Testis (tissue), 3 donors: ENCODE measurements around the gene SH3PXD2B. TPM values are rescaled to one million over a fixed set of nuclear protein-coding genes. Genes with fewer than 3 reads are reported as not detected.

Experiments
- DNase-seq: peaks from one replicate; pipeline ENCODE4 v3.0.0-alpha.2; 2019
- H3K27ac ChIP-seq, 2 donors: fragments of 200-600 bp; sonication (generic); one replicate each; pipeline ENCODE4 v1.5.1; 2019
- H3K27me3 ChIP-seq: fragments of 200-600 bp; sonication (generic); one replicate; pipeline ENCODE4 v1.5.1; 2019
- H3K36me3 ChIP-seq: fragments of 200-600 bp; sonication (generic); one replicate; pipeline ENCODE4 v1.5.1; 2017; ENCODE audit warnings: low read depth; ENCODE audit errors: missing control alignments
- H3K4me1 ChIP-seq: fragments of 200-600 bp; sonication (generic); one replicate; pipeline ENCODE4 v1.5.1; 2019
- H3K4me3 ChIP-seq, 2 donors: fragments of 200-600 bp; sonication (generic); one replicate each; pipeline ENCODE4 v1.5.1; 2017 to 2019
- H3K9me3 ChIP-seq: fragments of 200-600 bp; sonication (generic); one replicate; pipeline ENCODE4 v1.5.1; 2017
- CTCF ChIP-seq, 3 experiments: fragments of 450-650 bp in 2 of 3; fragments of 200-600 bp in 1 of 3; sonication (generic) in 1 of 3; IDR thresholded peaks; one replicate each; pipeline ENCODE4 v1.5.1; 2016 to 2019; ENCODE audit warnings: antibody characterized with exemption in 3 of 3, mild to moderate bottlenecking in 2 of 3, moderate library complexity in 1 of 3
- POLR2A ChIP-seq: fragments of 450-650 bp; IDR thresholded peaks from one replicate; pipeline ENCODE4 v1.6.1; 2017; ENCODE audit warnings: antibody characterized with exemption, mild to moderate bottlenecking, moderate library complexity
- WGBS, 2 donors: methylation state at CpG; one replicate each; pipeline ENCODE4 v1.1.5; 2018; 5-methylcytosine and 5-hydroxymethylcytosine counted together
- intact Hi-C: fragments of 100-400 bp; cut with DNase I; formaldehyde crosslinking; loops from one replicate; pipeline ENCODE4 v1.15.1; 2023; ENCODE audit warnings: low total_unique reads
- polyA plus RNA-seq: library from polyadenylated mRNA; stranded (reverse); fragments of 350-450 nt; fragmentation: Illumina TruSeq; extraction: RNeasy Lipid Tissue Mini Kit (QIAGEN cat#74804); gene quantifications from one replicate; pipeline ENCODE4 v1.2.3, GENCODE V29; 2014; ENCODE audit warnings: low read depth, low replicate concordance; ENCODE audit not compliant: insufficient read depth
- total RNA-seq, 2 donors: library from RNA; depleted of rRNA; stranded (reverse); fragments of >200 nt; gene quantifications; one replicate each; pipeline ENCODE4 v1.2.3, GENCODE V29; 2016

The SH3PXD2B gene
- total and polyA plus RNA-seq, 3 donors from 2014 or later: 18.3 to 29.4 (median 20.2) TPM

GRCh38 chr5:172364773-172365172 lies 89.6 kb downstream of the SH3PXD2B start:
- no peaks in the 10 kb centered on the region for H3K4me1 ChIP-seq
- no peaks in the 10 kb centered on the region for H3K9me3 ChIP-seq
- TF ChIP-seq POLR2A (no peak), CTCF (IDR thresholded peaks at IDR 0.05) (no peak)
- no peaks in the 10 kb centered on the region for H3K36me3 ChIP-seq
- no peaks in the 10 kb centered on the region for H3K27me3 ChIP-seq
- intact Hi-C loops: no loop called here
- 93% methylated on average over 2 of the region's 2 CpGs for WGBS, 2 donors
- H3K4me3 ChIP-seq: no peak overlapping the region
- H3K27ac ChIP-seq: no peak overlapping the region
- no peak for DNase-seq

GRCh38 chr5:172362755-172363154 lies 91.6 kb downstream of the SH3PXD2B start:
- 85 to 100% methylated on average over 3 to 4 of the region's 4 CpGs for WGBS, 2 donors
- H3K27me3 ChIP-seq: no peaks in the 10 kb centered on the region
- no peaks in the 10 kb centered on the region for H3K4me1 ChIP-seq
- no peak for DNase-seq
- no peaks in the 10 kb centered on the region for H3K9me3 ChIP-seq
- intact Hi-C loops: no loop called here
- TF ChIP-seq POLR2A (no peak), CTCF (IDR thresholded peaks at IDR 0.05) (no peak)
- no peaks in the 10 kb centered on the region for H3K36me3 ChIP-seq
- no peak overlapping the region for H3K4me3 ChIP-seq
- H3K27ac ChIP-seq: no peak overlapping the region

- no peaks in the 10 kb centered on the region for H3K9me3 ChIP-seq
- H3K36me3 ChIP-seq: no peaks in the 10 kb centered on the region
- DNase-seq: no peak
- no peaks in the 10 kb centered on the region for H3K27me3 ChIP-seq
- TF ChIP-seq POLR2A (no peak), CTCF (IDR thresholded peaks at IDR 0.05) (no peak)
- no peak overlapping the region for H3K4me3 ChIP-seq
- no peaks in the 10 kb centered on the region for H3K4me1 ChIP-seq
- intact Hi-C loops: no loop called here
- WGBS, 2 donors: 88 to 90% methylated on average over 8 to 9 of the region's 9 CpGs
- no peak overlapping the region for H3K27ac ChIP-seq
These were observed 92.6 kb downstream of the SH3PXD2B start for GRCh38 chr5:172361566-172362238.

- no peaks in the 10 kb centered on the region for H3K4me1 ChIP-seq
- 83 to 96% methylated on average over 7 of the region's 7 CpGs for WGBS, 2 donors
- no peaks in the 10 kb centered on the region for H3K36me3 ChIP-seq
- H3K9me3 ChIP-seq: no peaks in the 10 kb centered on the region
- no peak for DNase-seq
- H3K27ac ChIP-seq: no peak overlapping the region
- no peak overlapping the region for H3K4me3 ChIP-seq
- intact Hi-C loops: no loop called here
- H3K27me3 ChIP-seq: no peaks in the 10 kb centered on the region
- TF ChIP-seq CTCF (IDR thresholded peaks at IDR 0.05) (no peak), POLR2A (no peak)
These were observed 96.0 kb downstream of the SH3PXD2B start for GRCh38 chr5:172358345-172358744.

GRCh38 chr5:172356527-172356926 lies 97.8 kb downstream of the SH3PXD2B start:
- Histone ChIP-seq H3K27me3 (no peaks in the 10 kb centered on the region), H3K27ac (no peak overlapping the region), H3K9me3 (no peaks in the 10 kb centered on the region), H3K4me3 (no peak overlapping the region), H3K4me1 (no peaks in the 10 kb centered on the region), H3K36me3 (no peaks in the 10 kb centered on the region)
- intact Hi-C loops: no loop called here
- 91 to 96% methylated on average over 8 to 10 of the region's 10 CpGs for WGBS, 2 donors
- TF ChIP-seq CTCF (IDR thresholded peaks at IDR 0.05) (no peak), POLR2A (no peak)
- no peak for DNase-seq
